Loucy (cell line): ENCODE data around the gene CFAP92.

ENCODE experiments used
- EZH2phosphoT487 ChIP-seq: fragments of 200-600 bp; IDR thresholded peaks from 2 replicates; pipeline ENCODE4 v1.6.1; 2018; ENCODE audit warnings: antibody characterized with exemption, mild to moderate bottlenecking, moderate library complexity, borderline replicate concordance
- TF ChIP-seq, protein P1 (sequence below): fragments of 200-600 bp; sonication (generic); conservative IDR thresholded peaks from 2 replicates; pipeline ENCODE4 v1.5.1; 2014; ENCODE audit warnings: mild to moderate bottlenecking, antibody characterized with exemption, low read length

GRCh38 chr3:129023909-129024308 lies 30.0 kb upstream of the CFAP92 start:
- TF ChIP-seq, protein P1, sequence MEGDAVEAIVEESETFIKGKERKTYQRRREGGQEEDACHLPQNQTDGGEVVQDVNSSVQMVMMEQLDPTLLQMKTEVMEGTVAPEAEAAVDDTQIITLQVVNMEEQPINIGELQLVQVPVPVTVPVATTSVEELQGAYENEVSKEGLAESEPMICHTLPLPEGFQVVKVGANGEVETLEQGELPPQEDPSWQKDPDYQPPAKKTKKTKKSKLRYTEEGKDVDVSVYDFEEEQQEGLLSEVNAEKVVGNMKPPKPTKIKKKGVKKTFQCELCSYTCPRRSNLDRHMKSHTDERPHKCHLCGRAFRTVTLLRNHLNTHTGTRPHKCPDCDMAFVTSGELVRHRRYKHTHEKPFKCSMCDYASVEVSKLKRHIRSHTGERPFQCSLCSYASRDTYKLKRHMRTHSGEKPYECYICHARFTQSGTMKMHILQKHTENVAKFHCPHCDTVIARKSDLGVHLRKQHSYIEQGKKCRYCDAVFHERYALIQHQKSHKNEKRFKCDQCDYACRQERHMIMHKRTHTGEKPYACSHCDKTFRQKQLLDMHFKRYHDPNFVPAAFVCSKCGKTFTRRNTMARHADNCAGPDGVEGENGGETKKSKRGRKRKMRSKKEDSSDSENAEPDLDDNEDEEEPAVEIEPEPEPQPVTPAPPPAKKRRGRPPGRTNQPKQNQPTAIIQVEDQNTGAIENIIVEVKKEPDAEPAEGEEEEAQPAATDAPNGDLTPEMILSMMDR, result peak; percentile 50
- no peak for TF ChIP-seq EZH2phosphoT487
